ENCODE data around the gene METAP1. TPM values are rescaled to one million over a fixed set of nuclear protein-coding genes. Genes with fewer than 3 reads are reported as not detected.

The METAP1 gene
- total RNA-seq, 1 donor from 2014 or later: 155 TPM

DNA sequence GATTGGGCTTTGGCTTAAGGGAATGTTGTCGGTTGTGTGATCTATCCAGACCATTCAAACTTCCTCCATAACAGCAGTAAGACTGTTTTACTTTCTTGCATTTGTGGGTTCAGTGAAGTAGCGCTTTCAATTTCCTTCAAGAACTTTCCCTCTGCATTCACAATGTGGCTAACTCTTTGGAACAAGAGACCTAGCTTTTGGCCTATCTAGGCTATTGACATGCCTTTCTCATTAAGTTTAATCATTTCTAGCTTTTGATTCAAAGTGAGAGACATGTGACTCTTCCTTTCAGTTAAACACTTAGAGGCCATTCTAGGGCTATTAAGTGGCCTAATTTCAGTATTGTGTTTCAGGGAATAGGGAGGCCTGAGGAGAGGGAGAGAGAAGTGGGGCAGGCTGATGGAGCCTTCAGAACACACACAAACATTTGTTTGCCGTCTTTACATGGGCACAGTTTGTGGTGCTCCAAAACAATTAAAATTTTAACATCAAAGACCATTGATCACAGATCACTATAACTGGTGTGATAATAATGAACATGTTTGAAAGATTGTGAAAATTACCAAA, 59.0 kb downstream of the METAP1 start:
- Mint-ChIP-seq H3K36me3 (peaks cover 52% of the 10 kb centered on the region), H3K4me3 (no peak overlapping the region), H3K27ac (no peak overlapping the region)

DNA sequence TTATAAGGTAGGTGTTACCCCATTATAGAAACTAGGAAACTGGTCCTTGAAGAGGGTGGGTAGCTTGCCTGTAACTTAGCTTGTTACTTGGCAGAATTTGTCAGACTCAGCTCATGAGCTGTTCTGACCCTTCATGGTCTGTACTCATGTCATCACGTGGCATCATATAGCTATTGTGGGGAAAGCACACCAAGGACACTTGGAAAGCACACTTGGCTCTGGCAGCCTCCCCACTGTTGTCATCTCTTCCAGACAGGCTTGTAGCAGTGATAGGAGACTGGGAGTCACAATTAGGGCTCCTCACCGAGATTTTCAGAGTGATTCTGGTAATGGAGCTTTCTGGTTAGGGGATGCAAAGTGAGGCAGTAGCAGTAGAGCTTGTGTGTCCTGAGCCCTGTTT, 62.7 kb downstream of the METAP1 start:
- H3K79me2 ChIP-seq (ENCODE audit: low read depth): no peaks in the 10 kb centered on the region

More for the DNA sequence above, 59.0 kb downstream of the METAP1 start:
- no peak overlapping the region for H2AFZ ChIP-seq (replicated peaks)
- no peaks in the 10 kb centered on the region for H3K9me3 ChIP-seq (ENCODE audit: low read depth)
- no peak overlapping the region for H3K9ac ChIP-seq
- DNase-seq (ENCODE audit: low spot score): no peak
- no peaks in the 10 kb centered on the region for H4K20me1 ChIP-seq (ENCODE audit: low read depth)
- H3K9me3 Mint-ChIP-seq: no peaks in the 10 kb centered on the region
- no peak for TF ChIP-seq EZH2 (IDR thresholded peaks at IDR 0.05)
- TF ChIP-seq, protein P1, sequence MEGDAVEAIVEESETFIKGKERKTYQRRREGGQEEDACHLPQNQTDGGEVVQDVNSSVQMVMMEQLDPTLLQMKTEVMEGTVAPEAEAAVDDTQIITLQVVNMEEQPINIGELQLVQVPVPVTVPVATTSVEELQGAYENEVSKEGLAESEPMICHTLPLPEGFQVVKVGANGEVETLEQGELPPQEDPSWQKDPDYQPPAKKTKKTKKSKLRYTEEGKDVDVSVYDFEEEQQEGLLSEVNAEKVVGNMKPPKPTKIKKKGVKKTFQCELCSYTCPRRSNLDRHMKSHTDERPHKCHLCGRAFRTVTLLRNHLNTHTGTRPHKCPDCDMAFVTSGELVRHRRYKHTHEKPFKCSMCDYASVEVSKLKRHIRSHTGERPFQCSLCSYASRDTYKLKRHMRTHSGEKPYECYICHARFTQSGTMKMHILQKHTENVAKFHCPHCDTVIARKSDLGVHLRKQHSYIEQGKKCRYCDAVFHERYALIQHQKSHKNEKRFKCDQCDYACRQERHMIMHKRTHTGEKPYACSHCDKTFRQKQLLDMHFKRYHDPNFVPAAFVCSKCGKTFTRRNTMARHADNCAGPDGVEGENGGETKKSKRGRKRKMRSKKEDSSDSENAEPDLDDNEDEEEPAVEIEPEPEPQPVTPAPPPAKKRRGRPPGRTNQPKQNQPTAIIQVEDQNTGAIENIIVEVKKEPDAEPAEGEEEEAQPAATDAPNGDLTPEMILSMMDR (IDR thresholded peaks at IDR 0.05): no peak
- TF ChIP-seq EZH2phosphoT487 (IDR thresholded peaks at IDR 0.05): no peak
- peak overlapping the region; percentile 84 for H3K27ac ChIP-seq
- H3F3A ChIP-seq (ENCODE audit: low read depth): peaks cover 18% of the 10 kb centered on the region
- H3K4me1 ChIP-seq: peaks cover 9% of the 10 kb centered on the region
- H3K4me3 ChIP-seq: no peak overlapping the region
- no peaks in the 10 kb centered on the region for H3K27me3 Mint-ChIP-seq (ENCODE audit: insufficient read depth, low read depth)
- H3K4me1 Mint-ChIP-seq: peaks cover 6% of the 10 kb centered on the region
- peak overlapping the region; percentile 42 for H3K4me2 ChIP-seq
- peaks cover 15% of the 10 kb centered on the region for H3K36me3 ChIP-seq
- no peaks in the 10 kb centered on the region for H3K27me3 ChIP-seq
- no peaks in the 10 kb centered on the region for H3K79me2 ChIP-seq (ENCODE audit: low read depth)

DNA sequence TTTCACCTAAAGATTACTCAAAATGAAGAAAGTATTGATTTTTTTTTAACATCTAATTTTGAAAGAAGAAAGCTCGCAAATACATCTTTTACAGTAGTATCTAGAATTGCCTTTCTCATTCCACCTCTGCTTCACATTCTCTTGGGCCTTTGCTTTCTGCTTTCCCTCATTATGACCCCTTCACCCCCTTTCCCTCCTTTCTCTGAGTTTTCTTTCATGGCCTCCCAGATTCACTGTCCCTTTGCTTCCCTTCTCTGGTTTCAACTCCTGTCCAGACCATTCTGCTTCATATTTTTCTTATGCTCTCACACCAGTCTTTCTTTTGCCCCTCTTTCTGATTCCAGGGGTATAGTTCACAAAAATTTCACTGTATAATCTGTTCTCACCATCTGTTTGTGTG, 64.0 kb downstream of the METAP1 start:
- H3K27ac ChIP-seq: no peak overlapping the region
- H3F3A ChIP-seq (ENCODE audit: low read depth): peaks cover 11% of the 10 kb centered on the region
- H3K4me3 Mint-ChIP-seq: no peak overlapping the region
- H3K4me1 ChIP-seq: peaks cover 3% of the 10 kb centered on the region
- no peaks in the 10 kb centered on the region for H3K27me3 Mint-ChIP-seq (ENCODE audit: insufficient read depth, low read depth)
- H3K79me2 ChIP-seq (ENCODE audit: low read depth): no peaks in the 10 kb centered on the region
- no peak overlapping the region for H3K9ac ChIP-seq
- peaks cover 10% of the 10 kb centered on the region for H3K36me3 ChIP-seq
- H3K9me3 Mint-ChIP-seq: no peaks in the 10 kb centered on the region
- H3K27me3 ChIP-seq: no peaks in the 10 kb centered on the region
- no peak for TF ChIP-seq EZH2 (IDR thresholded peaks at IDR 0.05)
- TF ChIP-seq EZH2phosphoT487 (IDR thresholded peaks at IDR 0.05): no peak
- TF ChIP-seq, protein P1 (IDR thresholded peaks at IDR 0.05): no peak
- H3K9me3 ChIP-seq (ENCODE audit: low read depth): no peaks in the 10 kb centered on the region
- no peak overlapping the region for H3K4me3 ChIP-seq
- DNase-seq (ENCODE audit: low spot score): no peak
- H3K36me3 Mint-ChIP-seq: peaks cover 39% of the 10 kb centered on the region
- H3K4me2 ChIP-seq: no peak overlapping the region
- peaks cover 16% of the 10 kb centered on the region for H3K4me1 Mint-ChIP-seq
- no peak overlapping the region for H3K27ac Mint-ChIP-seq
- no peak overlapping the region for H2AFZ ChIP-seq (replicated peaks)
- H4K20me1 ChIP-seq (ENCODE audit: low read depth): no peaks in the 10 kb centered on the region

More for the DNA sequence above, 62.7 kb downstream of the METAP1 start:
- Mint-ChIP-seq H3K36me3 (peaks cover 41% of the 10 kb centered on the region), H3K27me3 (ENCODE audit: insufficient read depth, low read depth) (no peaks in the 10 kb centered on the region), H3K27ac (no peak overlapping the region), H3K4me1 (peaks cover 16% of the 10 kb centered on the region), H3K4me3 (no peak overlapping the region), H3K9me3 (no peaks in the 10 kb centered on the region)
- no peak overlapping the region for H3K27ac ChIP-seq
- peaks cover 18% of the 10 kb centered on the region for H3F3A ChIP-seq (ENCODE audit: low read depth)
- no peaks in the 10 kb centered on the region for H3K9me3 ChIP-seq (ENCODE audit: low read depth)
- H3K27me3 ChIP-seq: no peaks in the 10 kb centered on the region
- H3K36me3 ChIP-seq: peaks cover 10% of the 10 kb centered on the region
- TF ChIP-seq EZH2 (IDR thresholded peaks at IDR 0.05): no peak
- TF ChIP-seq, protein P1 (IDR thresholded peaks at IDR 0.05): no peak
- TF ChIP-seq EZH2phosphoT487 (IDR thresholded peaks at IDR 0.05): no peak
- no peak for DNase-seq (ENCODE audit: low spot score)
- H3K4me1 ChIP-seq: peaks cover 9% of the 10 kb centered on the region
- H3K4me3 ChIP-seq: no peak overlapping the region
- no peak overlapping the region for H3K9ac ChIP-seq
- H3K4me2 ChIP-seq: no peak overlapping the region
- H4K20me1 ChIP-seq (ENCODE audit: low read depth): no peaks in the 10 kb centered on the region
- no peak overlapping the region for H2AFZ ChIP-seq (replicated peaks)
